ENCODE data around the gene CACNB1. TPM values are rescaled to one million over a fixed set of nuclear protein-coding genes. Genes with fewer than 3 reads are reported as not detected.

The CACNB1 gene
- total and polyA plus RNA-seq, 2 of the 13 experiments (the other 11 are each of a cell fraction or from before 2014, with no cell fraction given) = 0.75 to 1.5 TPM

- TF ChIP-seq ZNF768 (CRISPR knock-in tag; IDR thresholded peaks at IDR 0.05) = no peak
- no peak for TF ChIP-seq ZBTB44 (CRISPR knock-in tag; IDR thresholded peaks at IDR 0.05)
- TF ChIP-seq ZNF746 (CRISPR knock-in tag; IDR thresholded peaks at IDR 0.05) = no peak
- no peak for TF ChIP-seq USF2 (IDR thresholded peaks at IDR 0.05; ENCODE audit: low read depth, low read length)
- TF ChIP-seq USF2 (CRISPR knock-in tag; IDR thresholded peaks at IDR 0.05; ENCODE audit: borderline replicate concordance) = no peak
- TF ChIP-seq NFKBIZ (CRISPR knock-in tag; IDR thresholded peaks at IDR 0.05) = no peak
- TF ChIP-seq ZNF691 (CRISPR knock-in tag; IDR thresholded peaks at IDR 0.05; ENCODE audit: borderline replicate concordance, low read depth) = no peak
- no peak for TF ChIP-seq ZNF7 (CRISPR knock-in tag; IDR thresholded peaks at IDR 0.05)
- no peak for TF ChIP-seq PLRG1 (conservative IDR thresholded peaks at IDR 0.05)
- TF ChIP-seq STAG1 (CRISPR knock-in tag; IDR thresholded peaks at IDR 0.05) = peak; percentile 68
- TF ChIP-seq ZNF891 (CRISPR knock-in tag; IDR thresholded peaks at IDR 0.05) = 0 out of 2 replicates have a peak, but pooled peaks have one; percentile 65
- no peak for TF ChIP-seq AGO2 (optimal IDR thresholded peaks at IDR 0.05; ENCODE audit: low read depth, low read length)
- no peak for TF ChIP-seq ZSCAN20 (CRISPR knock-in tag; IDR thresholded peaks at IDR 0.05; ENCODE audit: borderline replicate concordance)
- no peak for TF ChIP-seq ZNF281 (CRISPR knock-in tag; IDR thresholded peaks at IDR 0.05; ENCODE audit: borderline replicate concordance)
- TF ChIP-seq TFDP1 (CRISPR knock-in tag; IDR thresholded peaks at IDR 0.05; ENCODE audit: borderline replicate concordance) = no peak
- no peak for TF ChIP-seq ZNF816 (CRISPR knock-in tag; IDR thresholded peaks at IDR 0.05; ENCODE audit: borderline replicate concordance)
- 0 out of 2 replicates have a peak, but pooled peaks have one; percentile 15 for TF ChIP-seq PATZ1 (CRISPR knock-in tag; IDR thresholded peaks at IDR 0.05)
- no peak for TF ChIP-seq ZBTB7A (CRISPR knock-in tag; IDR thresholded peaks at IDR 0.05)
Observed at GRCh38 chr17:39231591-39232551, 34.4 kb upstream of the CACNB1 start (continued).
